ENCODE results near the gene GPR22.

Gene GPR22, protein sequence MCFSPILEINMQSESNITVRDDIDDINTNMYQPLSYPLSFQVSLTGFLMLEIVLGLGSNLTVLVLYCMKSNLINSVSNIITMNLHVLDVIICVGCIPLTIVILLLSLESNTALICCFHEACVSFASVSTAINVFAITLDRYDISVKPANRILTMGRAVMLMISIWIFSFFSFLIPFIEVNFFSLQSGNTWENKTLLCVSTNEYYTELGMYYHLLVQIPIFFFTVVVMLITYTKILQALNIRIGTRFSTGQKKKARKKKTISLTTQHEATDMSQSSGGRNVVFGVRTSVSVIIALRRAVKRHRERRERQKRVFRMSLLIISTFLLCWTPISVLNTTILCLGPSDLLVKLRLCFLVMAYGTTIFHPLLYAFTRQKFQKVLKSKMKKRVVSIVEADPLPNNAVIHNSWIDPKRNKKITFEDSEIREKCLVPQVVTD

DNA sequence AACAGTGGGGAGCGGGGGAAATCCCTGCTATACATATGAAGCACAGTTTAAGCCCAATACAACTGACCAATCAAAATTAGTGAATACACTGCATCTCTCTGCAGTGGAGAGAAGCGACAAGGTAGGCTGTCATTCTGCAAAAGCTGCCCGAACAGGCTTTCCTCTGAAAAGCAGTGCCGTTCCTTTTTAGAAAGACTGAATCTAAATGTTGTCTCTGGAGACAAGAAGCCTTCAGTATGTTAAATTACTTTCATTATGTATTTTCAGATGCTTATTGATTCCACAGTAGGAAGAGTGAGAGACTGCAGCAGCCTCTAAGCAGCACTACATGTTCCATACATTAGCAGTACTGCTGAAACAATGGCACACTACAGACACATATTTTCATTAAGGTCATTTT is at the start of gene GPR22:
Gene GPR22, plus strand, starts transcription at position 129 of the 400 bp plus-strand sequence. CDS start 4,004 bp downstream, outside the sequence.
- no peak for DNase-seq

GRCh38 chr7:107427462-107427861 is 42.4 kb upstream of the GPR22 start:
- no peak for DNase-seq

DNA sequence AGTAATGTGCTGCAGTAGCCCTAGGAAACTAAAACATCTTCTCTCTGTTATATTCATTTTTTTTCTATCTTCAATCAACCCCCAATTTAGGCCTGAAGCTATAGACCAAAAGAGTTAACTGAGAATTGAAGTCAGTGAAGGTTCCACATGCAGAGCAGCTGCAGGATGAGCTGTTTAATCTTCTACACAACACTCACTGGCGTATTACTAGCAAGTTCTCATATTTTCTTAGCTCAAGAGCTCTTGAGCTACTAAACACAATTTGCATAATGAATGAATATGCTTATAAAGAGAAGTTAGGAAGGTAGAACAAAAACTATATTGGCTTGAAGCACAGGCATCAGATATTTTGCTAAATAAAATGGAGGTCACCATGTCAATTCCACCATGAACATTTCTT is 41.2 kb upstream of the GPR22 start:
- DNase-seq, result no peak

GRCh38 chr7:107430057-107430456 is 39.8 kb upstream of the GPR22 start:
- no peak for DNase-seq

DNA sequence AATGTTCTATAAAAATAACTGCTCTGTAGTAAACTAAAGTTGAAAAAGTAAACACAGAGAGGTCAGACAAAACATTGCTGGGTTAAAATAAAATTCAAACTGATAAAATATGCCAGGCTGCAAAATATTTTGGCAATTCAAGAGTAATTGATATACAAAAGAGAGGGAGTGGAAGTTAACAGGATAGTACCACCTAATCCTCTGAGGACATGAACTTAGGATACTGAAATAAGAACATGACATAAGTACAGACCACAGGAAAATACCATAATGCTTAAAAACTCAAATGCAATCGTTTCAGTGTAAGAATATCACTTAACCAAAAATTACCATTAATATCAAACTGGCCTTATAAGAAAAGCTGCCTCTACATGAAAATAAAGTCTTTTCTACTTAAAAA is 37.6 kb upstream of the GPR22 start:
- DNase-seq, result no peak

- no peak for DNase-seq
Observed at GRCh38 chr7:107435749-107436148, 34.1 kb upstream of the GPR22 start.

DNA sequence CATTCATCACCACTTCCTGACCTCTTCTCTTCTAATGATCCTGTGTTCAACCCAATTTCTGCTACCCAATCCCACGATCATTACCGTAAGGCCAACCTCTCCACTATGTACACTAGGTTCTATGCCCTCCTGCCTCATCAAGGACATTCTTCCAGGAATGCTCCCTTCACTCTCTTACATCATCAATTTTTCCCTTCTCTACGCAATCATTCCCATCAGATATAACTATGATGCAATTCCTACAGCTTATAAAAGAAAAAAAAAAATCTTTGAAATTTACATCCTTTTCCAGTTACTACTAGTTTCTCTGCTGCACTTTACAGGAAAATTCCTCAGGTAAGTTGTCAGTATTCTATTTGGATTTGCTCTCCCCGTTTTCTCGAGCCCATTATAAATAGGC is 30.8 kb upstream of the GPR22 start:
- no peak for DNase-seq

DNA sequence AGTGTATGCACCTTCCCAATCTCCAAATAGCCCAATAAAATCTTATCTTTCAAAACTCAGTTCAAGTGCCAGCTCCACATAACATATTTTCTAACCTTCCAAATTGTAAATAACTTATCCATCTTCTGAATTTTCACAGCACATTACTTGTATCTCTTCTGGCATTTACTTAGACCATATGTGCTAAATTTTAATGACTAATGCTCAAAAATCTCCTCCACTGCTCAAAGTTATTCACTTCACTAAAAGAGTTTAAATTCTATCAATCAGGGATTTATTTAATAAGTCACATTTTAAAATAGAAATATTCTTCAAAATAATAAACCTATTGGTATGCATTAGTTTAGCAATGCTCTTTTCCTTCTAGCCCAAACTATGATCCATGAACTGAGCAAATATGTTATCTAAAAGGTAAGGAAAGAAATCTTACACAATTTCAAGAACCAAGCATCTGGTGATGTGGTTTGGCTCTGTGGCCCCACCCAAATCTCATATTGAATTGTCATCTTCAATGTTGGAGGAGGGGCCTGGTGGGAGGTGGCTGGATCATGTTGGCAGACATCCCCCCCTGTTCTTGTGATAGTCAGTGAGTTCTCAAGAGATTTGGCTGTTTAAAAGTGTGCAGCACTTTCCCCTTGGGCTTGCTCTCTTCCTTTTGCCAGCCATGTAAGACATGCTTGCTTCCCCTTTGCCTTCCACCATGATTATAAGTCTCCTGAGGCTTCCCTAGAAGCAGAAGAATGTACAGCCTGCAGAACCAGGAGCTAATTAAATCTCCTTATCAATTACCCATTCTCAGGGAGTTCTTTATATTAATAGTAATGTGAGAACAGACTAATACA is 28.1 kb upstream of the GPR22 start:
- no peak for DNase-seq

GRCh38 chr7:107442678-107443077 is 27.2 kb upstream of the GPR22 start:
- no peak for DNase-seq

- DNase-seq, result no peak
Observed at GRCh38 chr7:107446531-107446930, 23.3 kb upstream of the GPR22 start.

DNA sequence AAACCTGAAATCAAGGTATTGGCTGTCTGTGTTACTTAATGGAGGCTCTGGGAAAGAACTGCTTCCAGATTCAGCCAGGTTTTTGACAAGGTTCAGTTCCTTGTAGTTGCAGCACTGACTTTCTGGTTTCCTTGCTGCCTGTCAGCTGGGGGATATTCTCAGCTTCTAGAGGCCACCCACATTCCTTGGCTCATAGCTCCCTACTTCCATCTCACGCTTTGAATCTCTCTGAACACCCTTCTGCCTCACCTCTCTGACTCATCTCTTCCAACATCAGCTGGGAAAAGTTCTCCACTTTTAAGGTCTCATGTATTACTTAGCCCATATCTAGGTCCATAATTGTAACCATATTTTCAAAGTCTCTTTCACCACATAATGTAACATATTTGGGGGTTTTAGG is 22.9 kb upstream of the GPR22 start:
- DNase-seq, result no peak

GRCh38 chr7:107450970-107451369 is 18.9 kb upstream of the GPR22 start:
- no peak for DNase-seq

DNA sequence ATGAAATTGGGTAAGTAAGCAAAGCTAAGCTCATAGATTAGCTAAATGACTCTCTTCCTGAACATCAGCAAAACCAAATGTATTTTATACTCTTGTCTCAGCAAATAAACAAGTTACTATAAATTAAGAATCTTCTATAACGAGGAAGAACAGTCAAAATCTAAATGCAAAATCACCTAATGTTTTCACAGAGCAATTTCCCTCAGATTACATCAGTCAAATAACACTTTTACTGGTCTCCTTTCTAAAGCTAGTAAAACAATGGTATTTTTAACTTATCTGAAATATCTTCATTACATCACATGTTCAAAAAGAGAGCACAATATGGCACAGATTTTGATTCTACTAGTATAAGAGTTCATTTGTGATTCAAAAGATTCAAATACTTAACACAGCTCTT is 16.5 kb upstream of the GPR22 start:
- DNase-seq, result no peak

GRCh38 chr7:107461938-107462533 is 7.8 kb upstream of the GPR22 start:
- no peak for DNase-seq

DNA sequence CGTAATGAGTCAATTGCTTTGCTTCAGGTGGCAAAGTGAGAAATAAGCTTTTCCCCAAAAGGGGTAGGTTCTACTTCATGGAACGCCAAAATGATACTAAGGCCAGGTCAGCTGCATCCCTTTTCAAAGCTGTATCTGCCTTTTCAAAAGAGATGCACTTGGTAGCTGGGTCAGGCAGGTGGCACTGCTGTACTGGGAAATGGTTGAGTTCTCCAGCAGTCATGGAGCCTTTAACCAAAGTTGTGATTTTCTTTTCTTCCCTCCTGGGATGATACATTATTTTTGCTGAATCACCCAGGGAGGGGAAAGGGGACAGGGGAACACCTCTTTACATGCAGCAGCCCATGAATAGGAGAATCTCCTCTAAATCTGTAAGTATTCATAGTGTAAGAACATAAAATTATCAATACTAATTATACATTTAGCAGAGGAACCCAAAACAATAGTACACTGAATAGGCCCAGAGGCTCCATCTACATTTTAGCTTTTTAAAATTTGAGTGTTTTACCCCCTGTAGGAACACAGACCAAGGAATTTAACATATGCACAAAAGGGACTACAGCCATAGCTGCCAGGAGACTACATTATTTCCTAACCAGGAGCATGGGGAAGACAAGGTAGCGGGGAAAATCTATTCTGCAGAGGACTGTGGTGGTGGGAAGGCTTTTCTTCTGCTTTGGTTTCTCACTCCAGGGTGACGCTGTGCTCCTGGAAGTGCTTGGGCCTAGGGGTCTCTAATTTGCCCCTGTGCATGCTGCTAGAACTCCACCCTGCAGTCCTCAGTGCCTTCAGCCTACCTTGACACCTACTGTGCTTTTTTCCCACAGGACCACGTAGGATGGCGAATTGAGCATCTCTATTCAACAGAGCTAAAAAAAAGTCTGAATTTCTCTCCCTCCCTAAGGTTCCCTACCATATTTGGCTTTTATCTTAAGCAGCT is 6.4 kb upstream of the GPR22 start:
- DNase-seq, result peak in 1 of 4 experiments; percentile 15

DNA sequence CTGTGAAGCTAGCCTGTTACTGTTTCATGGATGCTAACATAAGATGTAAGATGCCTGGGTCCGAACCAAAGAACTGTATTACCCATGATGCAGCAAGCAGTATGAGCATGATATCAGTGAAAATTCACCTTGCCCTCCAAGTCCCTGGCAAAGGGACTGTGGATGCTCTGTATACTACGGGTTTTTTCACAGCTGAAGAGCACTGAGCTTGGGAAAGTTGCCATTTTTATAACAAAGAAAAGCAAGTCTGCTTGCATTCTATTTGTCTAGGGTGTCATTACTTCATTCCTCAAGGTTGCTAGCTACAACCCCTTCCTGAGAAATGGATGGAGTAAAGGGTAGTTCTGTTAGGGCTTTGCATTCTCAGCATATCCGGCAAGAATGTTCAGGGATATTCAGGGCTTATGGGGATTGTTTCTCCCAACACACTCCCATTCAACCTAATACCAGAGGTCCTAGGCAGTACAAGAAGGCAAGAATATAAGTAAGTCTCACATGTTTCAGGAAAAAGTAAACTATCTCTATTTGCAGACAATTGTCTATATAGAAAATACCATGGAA is 5.1 kb upstream of the GPR22 start:
- DNase-seq, result no peak

DNA sequence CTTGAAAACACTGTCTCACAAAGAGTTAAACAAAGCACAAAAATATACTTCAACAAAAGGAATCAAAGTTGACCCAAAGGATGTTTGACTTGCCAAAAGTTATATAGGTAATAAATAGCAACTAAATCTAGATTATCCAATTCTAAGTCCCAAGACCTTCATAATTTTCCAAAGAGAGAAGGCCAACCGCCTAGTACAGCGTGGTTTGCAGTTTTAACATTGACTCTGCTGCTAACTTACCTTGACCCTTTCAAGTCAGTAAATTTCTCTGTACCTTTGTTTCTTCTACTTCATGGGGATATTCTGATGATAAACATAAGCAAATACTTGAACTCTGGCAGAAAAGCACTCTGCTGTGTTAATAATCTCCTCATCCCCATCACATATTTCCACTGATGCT is 1.9 kb upstream of the GPR22 start:
- DNase-seq, result no peak

DNA sequence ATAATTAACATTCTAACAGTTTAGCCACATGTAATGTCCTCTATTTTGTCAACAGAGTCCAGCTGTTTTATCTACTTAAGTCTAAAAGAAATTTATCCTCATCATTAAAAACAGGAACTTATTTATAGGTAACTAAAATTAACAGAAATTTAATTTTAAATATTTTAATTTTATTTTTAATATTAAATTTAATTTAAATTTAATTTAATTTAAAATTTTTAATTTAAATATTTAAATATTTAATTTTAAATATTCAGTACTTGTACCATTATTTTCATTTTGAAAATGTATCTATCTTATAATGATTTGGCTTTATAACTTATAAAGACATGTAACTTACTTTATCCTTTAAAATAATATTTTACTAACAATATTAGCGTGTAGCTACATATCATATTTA is 1.0 kb upstream of the GPR22 start:
- no peak for DNase-seq

GRCh38 chr7:107471292-107472070 is 1.6 kb downstream of the GPR22 start:
- no peak for DNase-seq

DNA sequence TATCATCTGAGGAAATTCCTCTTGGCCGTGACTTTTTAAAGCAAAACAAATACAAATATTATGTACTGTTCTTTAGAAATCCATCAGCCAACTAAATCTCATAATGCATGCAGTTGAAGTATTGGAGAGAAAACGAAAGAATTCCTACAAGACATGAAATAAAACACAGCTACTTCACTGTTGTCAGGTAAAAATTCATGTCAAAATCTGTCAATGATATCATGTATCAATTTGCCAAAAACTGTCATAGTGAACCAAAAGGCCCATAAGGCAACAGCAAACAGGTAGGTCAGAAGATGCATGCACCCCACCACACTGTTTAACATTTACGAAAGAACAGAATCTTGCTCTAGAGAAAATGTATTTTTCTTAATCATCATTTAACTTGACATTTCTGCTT is 2.3 kb downstream of the GPR22 start:
- no peak for DNase-seq

GRCh38 chr7:107474104-107474521 is 4.3 kb downstream of the GPR22 start:
- no peak for DNase-seq
